ENCODE measurements around the gene SEL1L3. TPM values are rescaled to one million over a fixed set of nuclear protein-coding genes. Genes with fewer than 3 reads are reported as not detected.
A peak's percentile ranks its signal among the peaks of the same experiment; 100 is the strongest.

Gene SEL1L3
- total and polyA plus RNA-seq, 8 donors = 4.1 to 173 (median 53.6) TPM

DNA sequence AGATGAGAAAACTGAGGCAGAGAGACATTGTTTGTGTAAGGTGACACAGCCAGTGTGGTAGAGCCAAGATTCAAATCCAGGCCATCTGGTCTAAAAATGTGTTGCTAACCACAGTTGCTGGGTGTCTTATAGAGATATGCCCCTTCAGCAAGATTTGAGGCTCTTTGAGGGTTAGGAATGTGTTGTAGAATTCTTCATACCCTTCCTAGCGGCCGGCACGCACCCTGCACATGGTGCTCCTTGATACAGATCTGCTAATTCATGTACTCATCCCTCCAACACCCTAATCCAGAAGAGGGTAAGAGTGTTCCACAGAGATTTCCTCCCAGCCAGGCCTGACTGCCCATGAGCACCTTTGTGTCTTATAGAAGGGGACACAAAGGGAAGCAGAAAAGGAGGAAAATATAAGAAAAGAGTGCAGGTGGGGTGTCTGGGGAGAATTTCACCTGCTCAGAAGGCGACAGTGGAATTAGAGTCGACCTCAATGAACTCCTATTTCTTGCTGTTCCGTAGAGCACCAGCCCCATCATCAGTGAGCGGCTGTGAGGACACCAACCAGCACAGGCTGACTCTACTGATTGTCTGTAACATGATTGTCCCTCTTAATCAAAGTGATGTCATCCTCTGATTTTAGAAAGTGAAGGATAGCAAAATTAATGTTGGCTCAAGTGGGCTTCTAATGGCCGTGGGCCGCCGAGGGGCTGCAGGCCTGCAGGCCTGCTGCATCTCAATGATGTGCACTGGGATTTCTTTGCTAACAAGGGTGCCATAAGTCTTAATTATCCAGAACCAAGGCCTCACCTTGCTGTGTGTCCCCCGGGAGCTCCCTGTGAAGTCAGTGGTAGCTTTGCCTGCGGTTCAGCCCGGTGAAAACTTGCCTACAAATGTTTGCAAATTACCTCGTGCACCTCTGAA lies 27.1 kb upstream of the SEL1L3 start:
- H3K9me3 ChIP-seq = no peaks in the 10 kb centered on the region
- TF ChIP-seq, protein P1, sequence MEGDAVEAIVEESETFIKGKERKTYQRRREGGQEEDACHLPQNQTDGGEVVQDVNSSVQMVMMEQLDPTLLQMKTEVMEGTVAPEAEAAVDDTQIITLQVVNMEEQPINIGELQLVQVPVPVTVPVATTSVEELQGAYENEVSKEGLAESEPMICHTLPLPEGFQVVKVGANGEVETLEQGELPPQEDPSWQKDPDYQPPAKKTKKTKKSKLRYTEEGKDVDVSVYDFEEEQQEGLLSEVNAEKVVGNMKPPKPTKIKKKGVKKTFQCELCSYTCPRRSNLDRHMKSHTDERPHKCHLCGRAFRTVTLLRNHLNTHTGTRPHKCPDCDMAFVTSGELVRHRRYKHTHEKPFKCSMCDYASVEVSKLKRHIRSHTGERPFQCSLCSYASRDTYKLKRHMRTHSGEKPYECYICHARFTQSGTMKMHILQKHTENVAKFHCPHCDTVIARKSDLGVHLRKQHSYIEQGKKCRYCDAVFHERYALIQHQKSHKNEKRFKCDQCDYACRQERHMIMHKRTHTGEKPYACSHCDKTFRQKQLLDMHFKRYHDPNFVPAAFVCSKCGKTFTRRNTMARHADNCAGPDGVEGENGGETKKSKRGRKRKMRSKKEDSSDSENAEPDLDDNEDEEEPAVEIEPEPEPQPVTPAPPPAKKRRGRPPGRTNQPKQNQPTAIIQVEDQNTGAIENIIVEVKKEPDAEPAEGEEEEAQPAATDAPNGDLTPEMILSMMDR (IDR thresholded peaks at IDR 0.05) = no peak
- TF ChIP-seq EP300 (IDR thresholded peaks at IDR 0.05) = no peak
- TF ChIP-seq POLR2A (IDR thresholded peaks at IDR 0.05) = no peak
- no peak for TF ChIP-seq POLR2AphosphoS5 (IDR thresholded peaks at IDR 0.05)
- H3K4me3 ChIP-seq = no peak overlapping the region
- no peaks in the 10 kb centered on the region for H3K36me3 ChIP-seq
- H3K27ac ChIP-seq = no peak overlapping the region
- no peaks in the 10 kb centered on the region for H3K27me3 ChIP-seq
- intact Hi-C loops (cut with DNase I; ENCODE audit: low total_unique reads) = no loop called here
- peaks cover 0 to 3% (median under 1%) of the 10 kb centered on the region in 4 donors for H3K4me1 ChIP-seq
- 78 to 90% (median 84%) methylated on average over 12 to 14 of the region's 14 CpGs for WGBS, 5 donors
- DNase-seq = no peak

DNA sequence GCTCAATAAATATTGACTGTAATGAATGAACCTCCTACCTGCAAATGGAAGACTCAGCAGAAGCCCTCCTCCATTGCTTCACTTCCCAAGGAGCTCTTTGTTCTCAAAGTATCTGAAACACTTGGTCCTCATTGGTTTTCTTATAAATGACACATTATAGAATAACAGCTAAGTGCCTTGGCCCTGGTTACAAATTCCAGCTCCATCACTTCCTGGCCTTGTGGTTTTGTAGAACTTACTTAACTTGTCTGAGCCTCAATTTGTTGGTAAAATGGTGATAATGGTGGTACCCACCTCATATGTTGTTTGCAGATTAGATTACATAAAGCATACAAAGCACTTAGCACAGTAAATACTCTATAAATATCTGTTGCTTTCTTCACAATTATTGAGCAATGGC lies 26.0 kb upstream of the SEL1L3 start:
- intact Hi-C loops (cut with DNase I; ENCODE audit: low total_unique reads) = no loop called here
- Histone ChIP-seq H3K4me3 (no peak overlapping the region), H3K27ac (no peak overlapping the region), H3K4me1 (peaks cover 0 to 10% (median 3%) of the 10 kb centered on the region in 4 donors), H3K9me3 (no peaks in the 10 kb centered on the region), H3K27me3 (no peaks in the 10 kb centered on the region), H3K36me3 (no peaks in the 10 kb centered on the region)
- DNase-seq = no peak
- no peak for TF ChIP-seq EP300 (IDR thresholded peaks at IDR 0.05)
- no peak for TF ChIP-seq POLR2A (IDR thresholded peaks at IDR 0.05)
- TF ChIP-seq, protein P1 (IDR thresholded peaks at IDR 0.05) = no peak

DNA sequence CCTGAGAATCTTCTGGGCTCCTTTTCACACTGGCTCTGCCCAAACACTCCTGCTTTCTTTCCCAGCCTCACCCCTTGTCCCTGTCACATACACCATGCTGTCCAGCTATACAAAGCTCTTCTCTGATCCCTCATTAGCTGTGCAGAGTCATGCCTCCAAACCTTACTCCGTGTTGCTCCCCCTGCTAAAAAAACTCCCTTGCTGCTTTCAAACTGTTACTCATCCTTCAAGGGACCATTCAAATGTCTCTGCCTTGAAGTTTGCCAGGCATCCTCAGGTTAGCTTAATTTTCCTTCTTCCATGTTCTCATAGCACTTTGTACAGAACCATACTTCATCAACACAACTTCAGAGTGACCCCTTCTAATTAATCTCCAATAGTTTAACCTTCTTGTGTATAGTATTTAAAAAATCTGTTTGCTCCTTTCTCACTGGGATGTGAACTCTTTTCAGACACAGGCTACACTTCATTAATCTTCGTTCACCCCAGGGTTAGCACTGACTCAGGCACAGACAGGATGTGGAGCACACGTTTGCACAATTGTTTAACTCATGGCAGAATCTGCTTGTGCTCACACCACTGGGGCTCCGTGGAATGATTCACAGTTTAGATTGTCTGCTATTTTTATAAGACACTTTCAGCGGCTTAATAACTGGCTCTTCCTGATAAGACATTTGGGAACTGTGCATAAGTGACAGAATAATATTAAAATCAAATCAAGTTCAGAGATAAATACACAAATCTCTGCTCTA lies 21.4 kb upstream of the SEL1L3 start:
- intact Hi-C loops (cut with DNase I; ENCODE audit: low total_unique reads) = no loop called here
- Histone ChIP-seq H3K4me1 (peaks cover 0 to 10% (median 4%) of the 10 kb centered on the region in 4 donors), H3K4me3 (no peak overlapping the region), H3K36me3 (no peaks in the 10 kb centered on the region), H3K27ac (no peak overlapping the region), H3K9me3 (no peaks in the 10 kb centered on the region), H3K27me3 (no peaks in the 10 kb centered on the region)
- TF ChIP-seq, protein P1 (IDR thresholded peaks at IDR 0.05) = no peak
- no peak for TF ChIP-seq EP300 (IDR thresholded peaks at IDR 0.05)
- TF ChIP-seq POLR2A (IDR thresholded peaks at IDR 0.05) = no peak
- peak in 1 of 3 donors; percentile 23 for TF ChIP-seq POLR2AphosphoS5 (IDR thresholded peaks at IDR 0.05)
- 27 to 44% (median 40%) methylated on average over 5 of the region's 5 CpGs for WGBS, 5 donors
- DNase-seq = no peak

DNA sequence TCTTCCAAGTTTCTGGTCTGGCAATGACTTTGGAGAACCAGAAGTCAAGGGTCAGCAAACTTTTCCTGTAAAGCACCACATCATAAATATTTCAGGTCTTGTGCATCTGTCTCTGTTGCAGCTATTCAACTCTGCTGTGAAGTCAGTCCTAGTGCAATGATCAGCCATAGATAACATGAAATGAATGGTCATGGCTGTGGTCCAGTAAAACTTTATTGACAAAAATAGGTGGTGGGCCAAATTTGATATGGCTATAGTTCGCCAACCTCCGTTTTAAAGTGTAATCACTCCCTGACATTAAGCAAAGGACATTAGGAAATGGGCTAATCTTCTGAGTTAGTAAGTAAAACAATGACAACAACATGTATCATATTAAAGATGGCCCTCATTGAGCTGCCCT lies 20.8 kb upstream of the SEL1L3 start:
- no peak overlapping the region for H3K27ac ChIP-seq
- H3K4me1 ChIP-seq = peaks cover 0 to 10% (median 4%) of the 10 kb centered on the region in 4 donors
- H3K4me3 ChIP-seq = no peak overlapping the region
- no peak for DNase-seq
- H3K9me3 ChIP-seq = no peaks in the 10 kb centered on the region
- intact Hi-C loops (cut with DNase I; ENCODE audit: low total_unique reads) = no loop called here
- no peaks in the 10 kb centered on the region for H3K27me3 ChIP-seq
- TF ChIP-seq EP300 (IDR thresholded peaks at IDR 0.05) (no peak), POLR2A (IDR thresholded peaks at IDR 0.05) (no peak), POLR2AphosphoS5 (IDR thresholded peaks at IDR 0.05) (no peak)
- TF ChIP-seq, protein P1 (IDR thresholded peaks at IDR 0.05) = no peak
- 29 to 78% (median 64%) methylated on average over 2 of the region's 2 CpGs for WGBS, 5 donors
- H3K36me3 ChIP-seq = no peaks in the 10 kb centered on the region

All from stomach (tissue), 9 donors.